ENCODE results near the gene PLIN5. TPM values are rescaled to one million over a fixed set of nuclear protein-coding genes. Genes with fewer than 3 reads are reported as not detected.
A peak's percentile ranks its signal among the peaks of the same experiment; 100 is the strongest.

Gene PLIN5
- total and polyA plus RNA-seq, 7 donors: 0.69 to 10.0 (median 3.0) TPM

GRCh38 chr19:4507150-4507452, 27.9 kb downstream of the PLIN5 start:
- WGBS, 2 donors: 91% methylated on average over 12 of the region's 12 CpGs
- Histone ChIP-seq H3K36me3 (peaks cover 19 to 85% (median 50%) of the 10 kb centered on the region in 4 donors), H3K27ac (peak overlapping the region in 3 of 4 donors; percentile 18 to 66 (median 63)), H3K4me3 (no peak overlapping the region), H3K9me3 (no peaks in the 10 kb centered on the region), H3K27me3 (no peaks in the 10 kb centered on the region), H3K4me1 (peaks cover 0 to 60% (median 41%) of the 10 kb centered on the region in 4 donors)
- TF ChIP-seq CTCF (IDR thresholded peaks at IDR 0.05): no peak
- no peak for TF ChIP-seq EP300 (IDR thresholded peaks at IDR 0.05)
- no peak for TF ChIP-seq POLR2A (IDR thresholded peaks at IDR 0.05)
- TF ChIP-seq POLR2AphosphoS5 (IDR thresholded peaks at IDR 0.05): no peak
- intact Hi-C loops (cut with DNase I): no loop called here
- DNase-seq: no peak

- TF ChIP-seq POLR2AphosphoS5 (IDR thresholded peaks at IDR 0.05): no peak
- TF ChIP-seq POLR2A (IDR thresholded peaks at IDR 0.05): no peak
- no peak for TF ChIP-seq EP300 (IDR thresholded peaks at IDR 0.05)
- TF ChIP-seq CTCF (IDR thresholded peaks at IDR 0.05): no peak
- Histone ChIP-seq H3K27me3 (no peaks in the 10 kb centered on the region), H3K9me3 (no peaks in the 10 kb centered on the region), H3K4me1 (peaks cover 0 to 57% (median 39%) of the 10 kb centered on the region in 4 donors), H3K27ac (peak overlapping the region in 3 of 4 donors; percentile 42 to 66 (median 63)), H3K4me3 (no peak overlapping the region), H3K36me3 (peaks cover 19 to 85% (median 51%) of the 10 kb centered on the region in 4 donors)
- intact Hi-C loops (cut with DNase I): no loop called here
- no peak for DNase-seq
- 88 to 90% methylated on average over 17 of the region's 17 CpGs for WGBS, 2 donors
Measured at GRCh38 chr19:4506449-4507149, 28.4 kb downstream of the PLIN5 start.

- no peak overlapping the region for H3K4me3 ChIP-seq
- peaks cover 0 to 54% (median 36%) of the 10 kb centered on the region in 4 donors for H3K4me1 ChIP-seq
- 94 to 95% methylated on average over 34 of the region's 34 CpGs for WGBS, 2 donors
- intact Hi-C loops (cut with DNase I): no loop called here
- no peaks in the 10 kb centered on the region for H3K9me3 ChIP-seq
- H3K27ac ChIP-seq: peak overlapping the region in 3 of 4 donors; percentile 42 to 66 (median 63)
- H3K36me3 ChIP-seq: peaks cover 19 to 86% (median 54%) of the 10 kb centered on the region in 4 donors
- no peaks in the 10 kb centered on the region for H3K27me3 ChIP-seq
- TF ChIP-seq POLR2A (IDR thresholded peaks at IDR 0.05) (no peak), EP300 (IDR thresholded peaks at IDR 0.05) (no peak), POLR2AphosphoS5 (IDR thresholded peaks at IDR 0.05) (no peak), CTCF (IDR thresholded peaks at IDR 0.05) (no peak)
- DNase-seq: no peak
Measured at GRCh38 chr19:4505570-4506448, 29.2 kb downstream of the PLIN5 start.

GRCh38 chr19:4504891-4505569, 30.0 kb downstream of the PLIN5 start:
- intact Hi-C loops (cut with DNase I): no loop called here
- Histone ChIP-seq H3K27ac (peak overlapping the region in 3 of 4 donors; percentile 42 to 66 (median 63)), H3K9me3 (no peaks in the 10 kb centered on the region), H3K36me3 (peaks cover 19 to 83% (median 56%) of the 10 kb centered on the region in 4 donors), H3K4me1 (peaks cover 0 to 47% (median 34%) of the 10 kb centered on the region in 4 donors), H3K4me3 (no peak overlapping the region), H3K27me3 (no peaks in the 10 kb centered on the region)
- TF ChIP-seq POLR2AphosphoS5 (IDR thresholded peaks at IDR 0.05) (peak in 1 of 4 donors; percentile 3), CTCF (IDR thresholded peaks at IDR 0.05) (no peak)
- WGBS, 2 donors: 78 to 91% methylated on average over 15 of the region's 15 CpGs
- no peak for DNase-seq
